TTC549 (cell line): ENCODE measurements around the gene ZDHHC17.
"Not testable (repeated sequence)": the region's sequence is repeated elsewhere in the genome, so short reads cannot be mapped to it uniquely, and the experiment has no call there.

Experiments
- FAIRE-seq: peaks from 2 replicates; lab custom pipeline; 2012; peaks lifted over from hg19 to GRCh38; lab: Jason Lieb, UNC

Gene ZDHHC17

DNA sequence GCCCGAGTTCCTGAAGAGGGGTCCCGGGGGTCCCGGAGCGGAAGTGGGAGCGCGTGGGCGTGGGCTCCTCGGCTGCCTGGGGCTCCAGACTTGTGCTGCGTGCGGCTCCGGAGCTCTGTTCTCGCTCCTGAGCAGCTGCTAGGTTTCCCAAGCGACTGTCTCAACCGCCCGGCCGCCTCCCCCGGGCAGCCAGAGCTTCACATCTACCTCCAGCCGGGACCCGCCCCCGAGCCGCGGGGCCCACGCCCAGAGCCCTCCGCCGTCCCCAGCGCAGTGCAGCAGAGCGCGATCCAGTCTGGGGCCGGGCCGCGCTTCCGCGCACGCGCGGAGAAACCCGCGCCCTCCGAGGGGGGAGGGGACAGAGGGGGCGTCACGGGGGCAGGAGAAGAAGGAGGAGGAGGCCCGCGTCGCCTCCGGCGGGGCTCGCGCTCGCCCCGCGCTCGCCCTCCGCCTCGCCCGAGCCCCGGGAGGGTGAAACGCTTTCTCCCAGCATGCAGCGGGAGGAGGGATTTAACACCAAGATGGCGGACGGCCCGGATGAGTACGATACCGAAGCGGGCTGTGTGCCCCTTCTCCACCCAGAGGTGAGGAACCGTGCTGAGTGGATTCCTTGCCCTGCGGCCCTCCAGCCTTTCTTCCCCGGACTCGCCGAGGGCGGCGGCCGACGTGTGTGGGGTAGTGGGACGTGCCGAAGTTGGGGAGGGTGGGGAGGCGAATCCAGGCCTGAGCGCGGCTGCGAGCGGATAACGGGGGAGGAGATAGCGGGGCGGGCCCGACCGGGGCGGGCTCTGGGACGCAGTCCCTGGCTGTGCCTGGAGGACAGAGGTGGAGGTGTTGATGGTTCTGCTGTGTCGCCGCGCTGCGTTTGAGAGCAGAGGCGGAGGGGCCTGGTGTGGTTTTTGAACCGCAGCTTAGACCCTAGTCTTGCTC is at the start of gene ZDHHC17:
TSS of gene ZDHHC17 (plus strand) at position 370 of the 930 bp plus-strand sequence. CDS start at position 492, 122 bp downstream.
- FAIRE-seq: no peak

DNA sequence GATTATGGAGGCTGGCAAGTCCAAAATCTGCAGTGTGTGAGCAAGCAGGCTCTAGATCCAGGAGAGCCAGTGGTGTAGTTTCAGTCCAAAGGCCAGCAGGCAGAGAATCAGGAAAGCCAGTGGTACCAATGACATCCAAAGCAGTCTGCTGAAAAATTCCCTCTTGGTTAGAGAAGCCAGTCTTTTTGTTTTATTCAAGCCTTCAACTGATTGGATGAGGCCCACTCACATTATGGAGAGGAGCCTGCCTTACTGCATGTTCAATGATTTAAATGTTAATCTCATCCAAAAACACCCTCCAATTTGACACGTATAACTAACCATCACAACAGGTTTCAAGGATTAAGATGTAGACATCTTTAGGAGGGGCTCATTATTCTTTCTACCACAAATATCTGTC is 49.5 kb upstream of the ZDHHC17 start:
- no peak for FAIRE-seq

DNA sequence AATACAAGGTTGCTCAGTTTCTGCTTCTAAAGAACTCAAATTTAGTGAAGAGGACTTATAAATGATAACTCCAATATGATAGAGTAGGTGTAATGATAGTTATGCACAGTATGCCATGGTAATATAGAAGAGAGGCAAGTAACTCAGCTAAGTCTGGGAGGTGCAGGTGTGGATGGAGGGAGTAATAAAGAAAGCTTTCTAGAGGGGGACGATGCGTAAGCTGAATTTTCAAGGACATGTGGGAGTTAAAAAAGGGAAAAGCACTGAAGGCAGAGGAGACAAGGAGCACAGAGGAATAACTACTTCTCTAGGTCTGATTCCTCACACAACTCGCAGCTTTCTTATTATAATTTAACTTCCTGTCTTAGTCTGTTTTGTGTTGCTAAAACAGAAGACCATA is 49.1 kb upstream of the ZDHHC17 start:
- FAIRE-seq: no peak

GRCh38 chr12:76715332-76715731 is 48.6 kb upstream of the ZDHHC17 start:
- FAIRE-seq: no peak

GRCh38 chr12:76717314-76717713 is 46.6 kb upstream of the ZDHHC17 start:
- FAIRE-seq: no peak

- no peak for FAIRE-seq
Observed at GRCh38 chr12:76719171-76720041, 44.5 kb upstream of the ZDHHC17 start.

DNA sequence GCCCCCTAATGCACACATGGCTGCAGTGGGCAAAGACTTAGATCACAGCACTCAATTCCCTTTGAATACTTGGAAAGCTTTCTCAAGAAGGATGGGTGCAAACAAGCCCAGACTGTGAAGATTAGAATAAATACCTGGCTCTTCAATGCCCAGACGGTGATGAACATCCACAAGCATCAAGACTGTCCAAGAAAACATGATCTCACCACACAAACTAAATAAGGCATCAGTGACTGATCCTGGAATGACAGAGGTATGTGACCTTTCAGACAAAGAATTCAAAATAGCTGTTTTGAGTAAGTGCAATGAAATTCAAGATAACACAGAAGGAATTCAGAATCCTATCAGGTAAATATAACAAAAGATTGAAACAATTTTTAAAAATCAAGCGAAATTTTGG is 43.8 kb upstream of the ZDHHC17 start:
- no peak for FAIRE-seq

DNA sequence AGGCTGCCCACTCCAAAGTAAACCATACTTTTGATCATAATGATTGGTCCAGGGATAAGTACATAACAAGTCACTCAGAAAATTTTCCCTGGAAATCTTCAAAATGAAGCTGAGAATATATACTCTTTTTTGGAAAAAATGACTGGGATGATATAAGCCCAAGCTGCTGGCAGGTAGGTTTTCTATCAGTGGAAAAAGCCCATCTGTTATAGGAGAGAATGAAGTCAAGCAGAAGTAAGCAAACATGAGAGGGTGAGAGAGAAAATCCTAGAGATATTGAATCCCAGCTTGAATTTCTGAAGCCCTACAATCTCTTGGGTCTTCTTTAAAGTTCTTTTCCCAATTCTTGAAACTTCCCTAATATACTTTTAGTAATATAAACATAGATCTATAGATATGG is 37.3 kb upstream of the ZDHHC17 start:
- no peak for FAIRE-seq

DNA sequence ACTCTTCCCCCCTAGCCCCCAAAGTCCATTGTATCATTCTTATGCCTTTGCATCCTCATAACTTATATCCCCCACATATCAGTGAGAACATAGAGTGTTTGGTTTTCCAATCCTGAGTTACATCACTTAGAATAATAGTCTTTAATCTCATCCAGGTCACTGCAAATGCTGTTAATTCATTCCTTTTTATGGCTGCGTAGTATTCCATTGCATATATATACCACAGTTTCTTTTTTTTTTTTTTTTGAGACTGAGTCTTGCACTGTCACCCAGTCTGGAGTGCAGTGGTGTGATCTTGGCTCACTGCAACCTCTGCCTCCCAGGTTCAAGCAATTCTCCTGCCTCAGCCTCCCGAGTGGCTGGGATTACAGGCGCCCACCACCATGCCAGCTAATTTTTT is 31.7 kb upstream of the ZDHHC17 start:
- not testable (repeated sequence) for FAIRE-seq

DNA sequence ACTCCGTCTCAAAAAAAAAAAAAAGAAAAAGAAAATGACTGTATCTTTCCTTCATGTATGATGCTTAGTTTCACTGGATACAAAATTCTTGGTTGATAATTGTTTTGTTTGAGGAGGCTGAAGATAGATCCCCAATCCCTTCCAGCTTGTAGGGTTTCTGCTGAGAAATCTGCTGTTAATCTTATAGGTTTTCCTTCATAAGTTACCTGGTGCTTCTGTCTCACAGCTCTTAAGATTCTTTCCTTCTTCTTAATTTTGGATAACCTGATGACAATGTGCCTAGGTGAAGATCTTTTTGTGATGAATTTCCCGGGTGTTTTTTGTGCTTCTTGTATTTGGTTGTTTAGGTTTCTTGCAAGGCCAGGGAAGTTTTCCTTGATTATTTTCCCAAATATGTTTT is 26.2 kb upstream of the ZDHHC17 start:
- FAIRE-seq: not testable (repeated sequence)

- FAIRE-seq: no peak
Observed at GRCh38 chr12:76738824-76739579, 24.9 kb upstream of the ZDHHC17 start.

DNA sequence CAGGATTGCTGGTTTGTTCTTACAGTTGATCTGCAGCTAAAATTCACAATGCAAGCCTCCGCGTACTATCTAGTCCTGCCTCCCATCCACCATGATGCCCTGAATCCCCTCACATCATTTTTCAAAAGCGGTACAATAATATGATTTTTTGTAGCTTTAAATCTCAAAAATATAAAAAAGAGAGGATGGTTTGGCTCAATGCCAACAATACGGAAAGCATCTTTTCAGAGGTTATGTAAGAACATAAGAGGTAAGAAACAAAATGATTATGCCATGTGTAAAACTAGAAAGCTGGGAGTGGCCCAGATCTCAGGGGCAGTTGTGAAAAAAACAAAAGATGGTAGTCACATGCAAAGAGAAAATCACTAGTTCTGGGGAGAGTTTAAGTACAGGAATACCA is 24.0 kb upstream of the ZDHHC17 start:
- FAIRE-seq: no peak

GRCh38 chr12:76740501-76740900 is 23.4 kb upstream of the ZDHHC17 start:
- no peak for FAIRE-seq

DNA sequence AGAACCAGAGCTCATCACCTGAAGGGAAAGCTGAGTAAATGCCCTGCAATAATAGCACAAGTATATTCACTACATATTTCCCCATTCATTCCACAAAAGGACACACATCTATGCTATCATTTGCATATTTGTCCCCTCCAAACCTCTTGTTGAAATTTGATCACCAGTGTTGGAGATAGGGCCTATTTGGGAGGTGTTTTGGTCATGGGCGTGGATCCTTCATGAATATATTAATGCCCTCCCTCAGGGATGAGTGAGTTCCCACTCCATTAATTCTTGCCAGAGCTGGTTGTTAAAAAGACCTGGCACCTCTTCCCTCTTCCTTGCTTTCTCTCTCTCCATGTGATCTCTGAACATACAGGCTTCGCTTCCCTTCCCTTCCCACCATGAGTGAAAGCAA is 18.6 kb upstream of the ZDHHC17 start:
- FAIRE-seq: no peak

DNA sequence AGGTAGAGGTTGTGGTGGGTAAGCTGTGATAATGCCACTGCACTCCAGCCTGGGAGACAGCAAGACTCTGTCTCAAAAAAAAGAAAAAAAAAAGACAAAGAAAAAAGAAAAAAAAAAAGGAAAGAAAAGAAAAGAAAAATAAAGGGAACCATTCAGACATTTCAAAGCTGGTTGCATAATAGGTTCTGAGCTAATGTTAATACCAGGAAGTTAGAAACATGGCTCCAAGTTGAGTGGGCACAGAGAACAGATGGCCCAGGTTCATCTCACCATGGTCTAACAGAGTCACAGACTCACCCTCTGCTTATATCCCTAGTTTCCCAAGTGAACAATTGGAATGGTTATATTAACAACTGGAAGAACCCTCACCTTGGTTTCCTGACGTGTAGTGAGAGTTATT is 17.4 kb upstream of the ZDHHC17 start:
- no peak for FAIRE-seq

DNA sequence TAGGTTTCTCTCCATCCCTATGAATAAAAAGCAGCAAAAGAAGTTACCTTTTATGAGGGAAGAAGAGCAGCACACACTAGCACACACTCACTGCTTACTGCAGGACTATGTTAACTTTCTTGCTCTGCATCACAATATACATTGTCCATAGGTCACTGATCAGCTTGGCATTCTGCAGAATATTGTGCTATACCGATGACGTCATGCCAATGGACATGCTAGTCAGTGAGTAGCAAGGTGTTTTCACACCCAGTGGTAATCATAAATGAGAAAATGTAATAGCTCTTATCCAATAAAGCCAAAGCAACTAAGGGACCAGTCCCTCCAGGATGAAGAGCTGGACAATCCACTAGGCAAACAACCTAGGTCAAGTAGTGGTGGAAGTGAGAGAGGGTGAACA is 16.7 kb upstream of the ZDHHC17 start:
- FAIRE-seq: no peak

GRCh38 chr12:76755829-76756379 is 8.0 kb upstream of the ZDHHC17 start:
- no peak for FAIRE-seq

DNA sequence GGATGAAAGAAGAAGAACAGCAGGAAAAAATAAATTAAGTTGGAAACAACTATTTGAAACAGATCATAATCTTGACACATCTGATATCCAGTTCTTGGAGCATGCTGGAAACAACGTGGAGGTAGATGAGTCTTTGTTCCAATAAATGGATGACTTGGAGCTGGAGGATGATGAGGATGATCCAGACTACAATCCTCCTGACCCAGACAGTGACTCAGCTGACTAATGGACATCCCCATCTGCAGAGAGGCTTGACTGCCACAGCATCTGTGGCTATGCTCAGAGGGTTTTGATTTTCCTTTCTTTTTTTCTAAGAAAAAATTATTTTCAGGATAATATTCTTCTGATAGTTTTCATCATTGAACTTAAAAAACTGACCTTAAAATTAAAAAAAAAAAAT is 6.2 kb upstream of the ZDHHC17 start:
- FAIRE-seq: no peak

GRCh38 chr12:76762601-76762980 is 1.3 kb upstream of the ZDHHC17 start:
- FAIRE-seq: no peak

DNA sequence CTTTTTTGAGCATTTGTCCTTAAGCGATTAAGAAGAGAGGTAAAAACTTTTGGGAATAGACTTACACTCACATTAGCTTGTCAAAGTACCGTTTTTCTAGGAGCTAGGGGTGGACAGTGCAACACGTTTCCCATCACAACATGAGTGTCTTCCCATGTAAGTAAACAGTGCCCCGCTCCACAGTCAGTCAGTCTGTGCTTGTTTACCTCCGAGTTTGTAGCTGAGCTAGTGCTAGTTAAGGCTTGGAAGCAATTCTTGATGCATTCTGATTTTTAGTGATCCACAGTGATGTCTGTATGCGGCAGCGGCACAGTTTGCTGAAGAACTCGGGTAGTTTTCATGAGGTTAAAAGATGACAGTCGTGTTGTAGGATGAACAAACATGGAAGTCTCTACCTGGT is 941 bp downstream of the ZDHHC17 start:
- no peak for FAIRE-seq

GRCh38 chr12:76765598-76765997 is 1.7 kb downstream of the ZDHHC17 start:
- no peak for FAIRE-seq

DNA sequence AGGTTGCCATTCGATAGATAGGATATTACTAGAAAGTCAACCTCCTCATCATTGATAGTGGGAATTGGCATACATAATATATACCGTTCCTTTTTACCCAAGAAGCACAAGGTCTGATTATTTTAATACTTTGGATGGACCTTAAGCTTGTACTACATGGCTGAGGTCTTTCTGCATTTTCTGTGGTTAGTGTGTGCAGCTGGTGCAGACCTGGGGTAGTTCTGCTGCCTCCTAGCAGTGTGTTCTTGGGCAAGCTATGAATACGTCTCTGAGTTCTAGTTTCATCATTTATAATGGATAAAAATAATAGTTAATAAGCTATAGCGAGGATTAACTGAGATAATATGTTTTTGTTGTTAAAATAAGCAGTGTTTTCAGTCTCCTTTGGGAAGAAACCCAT is 2.2 kb downstream of the ZDHHC17 start:
- FAIRE-seq: no peak
